Activated B cell treated with CpG ODN at 0.5 μM for 24 hours (primary cell): ENCODE measurements around the gene VAMP8. TPM values are rescaled to one million over a fixed set of nuclear protein-coding genes. Genes with fewer than 3 reads are reported as not detected.

ENCODE experiments used
- ATAC-seq: fragments of 200-7000 bp; cut with Tn5 transposase; one replicate; pipeline ENCODE4 v1.10.0; 2021; ENCODE audit warnings: low read depth, mild to moderate bottlenecking, moderate library complexity
- CTCF ChIA-PET: fragments of 350-600 bp; sonication (Branson Sonifier 250); formaldehyde crosslinking; loops from one replicate; lab custom pipeline; 2021; ENCODE audit warnings: antibody characterized with exemption; lab: Charles Lee
- POLR2A ChIA-PET: fragments of 350-600 bp; sonication (Branson Sonifier 250); formaldehyde crosslinking; loops from one replicate; lab custom pipeline; 2021; ENCODE audit warnings: antibody characterized with exemption; lab: Charles Lee
- DNase-seq: peaks from one replicate; pipeline ENCODE4 v3.0.0; 2022
- H3K27ac Mint-ChIP-seq: one replicate; pipeline ENCODE4 v1.8.0; 2020; ENCODE audit warnings: mixed read lengths
- H3K27me3 Mint-ChIP-seq: one replicate; pipeline ENCODE4 v1.8.0; 2021; ENCODE audit warnings: mixed read lengths
- H3K36me3 Mint-ChIP-seq: one replicate; pipeline ENCODE4 v1.8.0; 2021; ENCODE audit warnings: low read depth, mixed read lengths
- H3K4me1 Mint-ChIP-seq: one replicate; pipeline ENCODE4 v1.8.0; 2021; ENCODE audit warnings: mixed read lengths
- H3K4me3 Mint-ChIP-seq: one replicate; pipeline ENCODE4 v1.8.0; 2020; ENCODE audit warnings: mild to moderate bottlenecking, mixed read lengths
- H3K9me3 Mint-ChIP-seq: one replicate; pipeline ENCODE4 v1.8.0; 2020; ENCODE audit warnings: mixed read lengths
- intact Hi-C: fragments of 100-400 bp; cut with micrococcal nuclease; formaldehyde crosslinking; loops from one replicate; pipeline ENCODE4 v1.15.1; 2024
- total RNA-seq: library from RNA; stranded (reverse); gene quantifications from 2 replicates; pipeline ENCODE4 v1.2.3, GENCODE V29; 2022
- TF ChIP-seq, protein P1 (sequence below): fragments of 200-600 bp; IDR thresholded peaks from one replicate; pipeline ENCODE4 v1.8.0; 2022; ENCODE audit warnings: antibody characterized with exemption, mild to moderate bottlenecking

The VAMP8 gene
- total RNA-seq, 1 donor from 2014 or later, result 128 TPM

DNA sequence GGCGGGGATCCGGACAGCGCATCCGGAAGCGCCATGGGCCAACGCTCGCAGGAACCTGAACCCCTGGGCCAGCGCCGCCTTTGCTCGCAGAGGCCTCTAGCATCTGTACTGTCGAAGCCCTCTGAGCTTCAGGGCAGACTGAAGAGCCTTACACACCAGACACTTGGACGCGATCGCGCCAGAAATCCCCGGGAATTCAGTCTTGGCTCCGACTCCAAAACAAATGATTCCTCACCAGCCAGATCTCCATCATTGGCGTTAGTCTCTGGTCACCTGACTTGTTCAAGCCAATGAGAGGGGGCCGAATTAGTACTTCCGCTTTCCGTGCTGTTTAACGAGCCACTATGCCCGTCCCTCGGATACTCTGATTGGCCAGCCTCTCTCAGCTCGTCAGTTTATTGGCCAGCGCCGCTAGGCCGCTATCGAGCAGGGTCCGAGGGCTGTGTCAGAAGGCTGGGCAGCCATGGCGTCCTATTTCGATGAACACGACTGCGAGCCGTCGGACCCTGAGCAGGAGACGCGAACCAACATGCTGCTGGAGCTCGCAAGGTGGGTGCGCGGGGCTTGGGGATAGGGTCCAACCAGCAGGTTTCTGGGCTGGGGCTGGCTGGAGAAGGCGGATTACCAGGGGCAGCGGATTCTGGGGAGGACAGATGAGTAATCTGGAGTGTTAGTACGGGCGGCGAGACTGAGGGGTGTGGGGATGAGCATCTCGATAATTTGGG is 18.1 kb downstream of the VAMP8 start, which contains the start of gene RNF181:
Gene RNF181, plus strand, starts transcription at position 445 of the 725 bp plus-strand sequence. Its CDS starts 19 bp downstream, at position 464.
- Mint-ChIP-seq H3K27ac (peak within 1 kb of the TSS; percentile 97), H3K36me3 (peaks cover 42% of the 10 kb centered on the region), H3K4me3 (peak within 1 kb of the TSS; percentile 99), H3K27me3 (no peaks in the 10 kb centered on the region), H3K9me3 (no peaks in the 10 kb centered on the region), H3K4me1 (peaks cover 36% of the 10 kb centered on the region)
- ATAC-seq (peak; percentile 99), DNase-seq (peak; percentile 71)
- TF ChIP-seq, protein P1, sequence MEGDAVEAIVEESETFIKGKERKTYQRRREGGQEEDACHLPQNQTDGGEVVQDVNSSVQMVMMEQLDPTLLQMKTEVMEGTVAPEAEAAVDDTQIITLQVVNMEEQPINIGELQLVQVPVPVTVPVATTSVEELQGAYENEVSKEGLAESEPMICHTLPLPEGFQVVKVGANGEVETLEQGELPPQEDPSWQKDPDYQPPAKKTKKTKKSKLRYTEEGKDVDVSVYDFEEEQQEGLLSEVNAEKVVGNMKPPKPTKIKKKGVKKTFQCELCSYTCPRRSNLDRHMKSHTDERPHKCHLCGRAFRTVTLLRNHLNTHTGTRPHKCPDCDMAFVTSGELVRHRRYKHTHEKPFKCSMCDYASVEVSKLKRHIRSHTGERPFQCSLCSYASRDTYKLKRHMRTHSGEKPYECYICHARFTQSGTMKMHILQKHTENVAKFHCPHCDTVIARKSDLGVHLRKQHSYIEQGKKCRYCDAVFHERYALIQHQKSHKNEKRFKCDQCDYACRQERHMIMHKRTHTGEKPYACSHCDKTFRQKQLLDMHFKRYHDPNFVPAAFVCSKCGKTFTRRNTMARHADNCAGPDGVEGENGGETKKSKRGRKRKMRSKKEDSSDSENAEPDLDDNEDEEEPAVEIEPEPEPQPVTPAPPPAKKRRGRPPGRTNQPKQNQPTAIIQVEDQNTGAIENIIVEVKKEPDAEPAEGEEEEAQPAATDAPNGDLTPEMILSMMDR, result no peak
- ChIA-PET POLR2A (interaction anchor here (0.5 to 6.8 kb wide), 24 partner anchors 7 to 846 kb away, joined by 3 to 59 read pairs (median 5); partner anchors contain the start of genes C2orf68, ELMOD3, GGCX and KDM3A), CTCF (interaction anchor here (1.5 kb wide), 1 partner anchor 16 kb away, joined by 4 read pairs; the partner anchor contains the start of gene C2orf68)
- intact Hi-C loops, result loop anchor here (1.0 kb wide), 5 partner anchors 11 to 177 kb away; partner anchors contain the start of genes GGCX, SH2D6, USP39 and VAMP5

DNA sequence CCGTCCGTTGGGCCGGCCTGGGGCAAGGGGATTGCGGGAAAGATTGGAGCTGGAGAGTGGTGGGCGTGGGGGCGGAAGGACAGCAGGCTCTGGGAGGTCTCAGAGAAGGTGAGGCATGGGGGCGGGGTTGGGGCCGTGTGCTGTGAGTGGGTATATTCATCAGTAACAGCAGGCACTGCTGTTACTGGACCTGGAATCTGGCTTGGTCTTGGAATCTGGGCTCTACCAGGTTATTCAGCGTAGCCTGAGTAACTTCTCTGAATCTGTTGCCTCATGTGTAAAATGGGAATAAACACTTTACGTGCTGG is 18.6 kb downstream of the VAMP8 start:
- ATAC-seq (peak; percentile 12), DNase-seq (no peak)
- Mint-ChIP-seq H3K9me3 (no peaks in the 10 kb centered on the region), H3K36me3 (peaks cover 42% of the 10 kb centered on the region), H3K27ac (peak overlapping the region; percentile 97), H3K4me1 (peaks cover 36% of the 10 kb centered on the region), H3K4me3 (peak overlapping the region; percentile 99), H3K27me3 (no peaks in the 10 kb centered on the region)
- POLR2A ChIA-PET, result interaction anchor here (0.5 to 6.8 kb wide), 19 partner anchors 10 to 510 kb away, joined by 3 to 59 read pairs (median 6); partner anchors contain the start of genes C2orf68, ELMOD3, GGCX and MAT2A
- intact Hi-C loops, result no loop called here
- CTCF ChIA-PET, result no interaction called here
- TF ChIP-seq, protein P1, result no peak

- H3K4me1 Mint-ChIP-seq, result peaks cover 40% of the 10 kb centered on the region
- TF ChIP-seq, protein P1, result no peak
- H3K27me3 Mint-ChIP-seq, result no peaks in the 10 kb centered on the region
- peaks cover 44% of the 10 kb centered on the region for H3K36me3 Mint-ChIP-seq
- H3K9me3 Mint-ChIP-seq, result no peaks in the 10 kb centered on the region
- ChIA-PET POLR2A (interaction anchor here (0.7 to 6.8 kb wide), 10 partner anchors 9 to 188 kb away, joined by 3 to 59 read pairs (median 18); partner anchors contain the start of genes C2orf68, GGCX, MAT2A and SH2D6), CTCF (no interaction called here)
- no peak for ATAC-seq
- H3K4me3 Mint-ChIP-seq, result peak overlapping the region; percentile 99
- DNase-seq, result no peak
- peak overlapping the region; percentile 18 for H3K27ac Mint-ChIP-seq
- intact Hi-C loops, result no loop called here
Observed at GRCh38 chr2:85596486-85597143, 19.2 kb downstream of the VAMP8 start.

GRCh38 chr2:85597241-85597640 is 19.9 kb downstream of the VAMP8 start:
- POLR2A ChIA-PET, result interaction anchor here (0.7 to 3.4 kb wide), 6 partner anchors 9 to 36 kb away, joined by 3 to 59 read pairs (median 16); partner anchors contain the start of genes C2orf68, GGCX and VAMP5
- peaks cover 45% of the 10 kb centered on the region for H3K4me1 Mint-ChIP-seq

More at GRCh38 chr2:85597241-85597640, 19.9 kb downstream of the VAMP8 start:
- Mint-ChIP-seq H3K9me3 (no peaks in the 10 kb centered on the region), H3K27ac (no peak overlapping the region), H3K27me3 (no peaks in the 10 kb centered on the region), H3K4me3 (no peak overlapping the region), H3K36me3 (peaks cover 48% of the 10 kb centered on the region)
- intact Hi-C loops, result no loop called here
- DNase-seq, result no peak
- CTCF ChIA-PET, result no interaction called here
- TF ChIP-seq, protein P1, result no peak
- no peak for ATAC-seq
